ENCODE data around the gene YBEY. TPM values are rescaled to one million over a fixed set of nuclear protein-coding genes. Genes with fewer than 3 reads are reported as not detected.

YBEY gene
- total and polyA plus RNA-seq, 2 of the 13 experiments (the other 11 are each of a cell fraction or from before 2014, with no cell fraction given), result 6.5 to 8.9 TPM

- ChIA-PET CTCF (ENCODE audit: low intra/inter-chr PET ratio, low total read pairs) (no interaction called here), POLR2A (no interaction called here)
- H3K36me3 ChIP-seq (replicated peaks in 1 of 2; ENCODE audit: control insufficient read depth in 1 of 2, insufficient read depth in 2 of 2, low read length in 2 of 2), result peaks cover 47 to 89% of the 10 kb centered on the region in 2 experiments
- DNase-seq (ENCODE audit: low spot score) (no peak), FAIRE-seq (no peak), ATAC-seq (peak; percentile 13; the same call in 1 of the 3 replicates)
- no peaks in the 10 kb centered on the region for H3K9me3 ChIP-seq (ENCODE audit: low read length)
- 100% methylated on average over 1 of the region's 8 CpGs for WGBS (ENCODE audit: low lambda C conversion rate)
- H3K4me2 ChIP-seq (ENCODE audit: low read depth, low read length), result no peak overlapping the region
- no peaks in the 10 kb centered on the region for H3K79me2 ChIP-seq (ENCODE audit: insufficient read depth, low read length)
- no TSS peak for BruUV-seq (replicated peaks)
- H3K4me3 ChIP-seq (replicated peaks in 1 of 3; ENCODE audit: insufficient read depth in 1 of 3, low read depth in 2 of 3, low read length in 3 of 3), result no peak overlapping the region
- in situ Hi-C loops (cut with HindIII; ENCODE audit: extremely low pct_ligation_motif_present, low pct_unique_long_range_greater_than_20kb), result no loop called here
- H4K20me1 ChIP-seq (ENCODE audit: insufficient read depth, low read length), result no peaks in the 10 kb centered on the region; the same call in 1 of the 2 replicates
- TF ChIP-seq TCF12 (IDR thresholded peaks at IDR 0.05) (no peak), TCF12 (CRISPR knock-in tag; IDR thresholded peaks at IDR 0.05) (no peak), HIVEP1 (CRISPR knock-in tag; IDR thresholded peaks at IDR 0.05) (no peak), ETV6 (CRISPR knock-in tag; conservative IDR thresholded peaks at IDR 0.05) (no peak), RXRB (CRISPR knock-in tag; IDR thresholded peaks at IDR 0.05; ENCODE audit: borderline replicate concordance) (no peak), GPBP1L1 (CRISPR knock-in tag; IDR thresholded peaks at IDR 0.05) (no peak), SALL1 (CRISPR knock-in tag; IDR thresholded peaks at IDR 0.05) (no peak)
- H2AFZ ChIP-seq (ENCODE audit: low read length), result no peak overlapping the region
- intact Hi-C loops (cut with micrococcal nuclease; ENCODE audit: unreplicated experiment), result no loop called here
- no peak overlapping the region for H3K9ac ChIP-seq (ENCODE audit: insufficient read depth, low read depth, low read length)
- H3K4me1 ChIP-seq (ENCODE audit: insufficient read depth, low read length), result no peaks in the 10 kb centered on the region
- no peaks in the 10 kb centered on the region for H3K27me3 ChIP-seq (ENCODE audit: control insufficient read depth in 1 of 2, insufficient read depth in 2 of 2, low read length in 2 of 2)
- no peak overlapping the region for H3K27ac ChIP-seq (ENCODE audit: extremely low read length, insufficient read depth, low read length)
Observed at GRCh38 chr21:46244602-46245001, 41.5 kb upstream of the YBEY start.

- H4K20me1 ChIP-seq (ENCODE audit: insufficient read depth, low read length), result no peaks in the 10 kb centered on the region; the same call in 1 of the 2 replicates
- POLR2A ChIA-PET, result interaction anchor here (0.7 kb wide), 1 partner anchor 80 kb away, joined by 3 read pairs; no protein-coding TSS in a partner anchor
- no peak for FAIRE-seq
- no peak for TF ChIP-seq ZNF597 (CRISPR knock-in tag; IDR thresholded peaks at IDR 0.05)
- no peak for TF ChIP-seq ZNF800 (CRISPR knock-in tag; IDR thresholded peaks at IDR 0.05)
- peak; percentile 29 for TF ChIP-seq RBM22 (optimal IDR thresholded peaks at IDR 0.05; ENCODE audit: low read length)
- TF ChIP-seq ZNF296 (CRISPR knock-in tag; conservative IDR thresholded peaks at IDR 0.05), result no peak
- no peak for TF ChIP-seq JARID2 (CRISPR knock-in tag; IDR thresholded peaks at IDR 0.05; ENCODE audit: insufficient replicate concordance)
Observed at GRCh38 chr21:46245213-46245915, 40.8 kb upstream of the YBEY start.

More at GRCh38 chr21:46245213-46245915, 40.8 kb upstream of the YBEY start:
- no peaks in the 10 kb centered on the region for H3K4me1 ChIP-seq (ENCODE audit: insufficient read depth, low read length)
- CTCF ChIA-PET (ENCODE audit: low intra/inter-chr PET ratio, low total read pairs), result no interaction called here
- no peak overlapping the region for H2AFZ ChIP-seq (ENCODE audit: low read length)
- H3K4me2 ChIP-seq (ENCODE audit: low read depth, low read length), result no peak overlapping the region
- H3K9ac ChIP-seq (ENCODE audit: insufficient read depth, low read depth, low read length), result no peak overlapping the region
- peaks cover 42 to 89% of the 10 kb centered on the region in 2 experiments for H3K36me3 ChIP-seq (replicated peaks in 1 of 2; ENCODE audit: control insufficient read depth in 1 of 2, insufficient read depth in 2 of 2, low read length in 2 of 2)
- H3K79me2 ChIP-seq (ENCODE audit: insufficient read depth, low read length), result no peaks in the 10 kb centered on the region
- no peaks in the 10 kb centered on the region for H3K27me3 ChIP-seq (ENCODE audit: control insufficient read depth in 1 of 2, insufficient read depth in 2 of 2, low read length in 2 of 2)
- H3K27ac ChIP-seq (ENCODE audit: extremely low read length, insufficient read depth, low read length), result no peak overlapping the region
- H3K9me3 ChIP-seq (ENCODE audit: low read length), result no peaks in the 10 kb centered on the region
- no peak overlapping the region for H3K4me3 ChIP-seq (replicated peaks in 1 of 3; ENCODE audit: insufficient read depth in 1 of 3, low read depth in 2 of 3, low read length in 3 of 3)
- no peak for DNase-seq (ENCODE audit: low spot score)
- in situ Hi-C loops (cut with HindIII; ENCODE audit: extremely low pct_ligation_motif_present, low pct_unique_long_range_greater_than_20kb), result no loop called here
- 67% methylated on average over 3 of the region's 3 CpGs for WGBS (ENCODE audit: low lambda C conversion rate)
- ATAC-seq, result peak; percentile 72
- BruUV-seq (replicated peaks), result no TSS peak
- intact Hi-C loops (cut with micrococcal nuclease; ENCODE audit: unreplicated experiment), result no loop called here
